HepG2 (cell line): ENCODE measurements around the gene BTG1. TPM values are rescaled to one million over a fixed set of nuclear protein-coding genes. Genes with fewer than 3 reads are reported as not detected.

Source experiments
- ATAC-seq: fragments of 200-7000 bp; cut with Tn5 transposase; 3 replicates; pipeline ENCODE4 v1.9.1; 2020; ENCODE audit warnings: mild to moderate bottlenecking, moderate library complexity
- BruUV-seq: library from RNA; stranded (reverse); fragments of 400-500 nt; replicated peaks from 2 replicates; lab custom pipeline; 2021; lab: Mats Ljungman, UMichigan
- CTCF ChIA-PET: fragments of 300-600 bp; formaldehyde crosslinking; extraction: SDS; loops from one replicate; lab custom pipeline; 2021; ENCODE audit warnings: low total read pairs, inconsistent platforms, low intra/inter-chr PET ratio; lab: Yijun Ruan, JAX
- POLR2A ChIA-PET: fragments of 350-600 bp; sonication (Branson Sonifier 250); formaldehyde crosslinking; loops from one replicate; lab custom pipeline; 2020; ENCODE audit warnings: antibody characterized with exemption, inconsistent platforms; lab: Yijun Ruan, JAX
- DNase-seq: peaks from one replicate; pipeline ENCODE4 v3.0.0-alpha.2; 2015; ENCODE audit warnings: low spot score
- FAIRE-seq: peaks from 3 replicates; lab custom pipeline; 2011; peaks lifted over from hg19 to GRCh38; lab: Jason Lieb, UNC
- H2AFZ ChIP-seq: one replicate; pipeline ENCODE4 v1.6.1; 2011; ENCODE audit warnings: low read length, inconsistent platforms
- H3K27ac ChIP-seq: fragments of 300-600 bp; 3 replicates; pipeline ENCODE4 v1.8.0; 2011; ENCODE audit warnings: mixed run types, mild to moderate bottlenecking, mixed read lengths, low read length, inconsistent platforms; ENCODE audit not compliant: insufficient read depth; ENCODE audit errors: extremely low read length
- H3K27me3 ChIP-seq, 2 experiments: fragments of 200-600 bp in 1 of 2; 2 replicates in 1 of 2; 3 replicates in 1 of 2; pipeline versions ENCODE4 v1.6.0 to v1.8.0; 2011; ENCODE audit warnings: low read length in 2 of 2, mild to moderate bottlenecking in 2 of 2, moderate library complexity in 2 of 2, inconsistent platforms in 1 of 2; ENCODE audit not compliant: insufficient read depth in 2 of 2, control insufficient read depth in 1 of 2
- H3K36me3 ChIP-seq, 2 experiments: fragments of 200-600 bp in 1 of 2; replicated peaks in 1 of 2; 2 replicates in 1 of 2; 3 replicates in 1 of 2; pipeline versions ENCODE4 v1.5.1 to v1.8.0; 2011; ENCODE audit warnings: low read length in 2 of 2, inconsistent platforms in 1 of 2; ENCODE audit not compliant: insufficient read depth in 2 of 2, control insufficient read depth in 1 of 2
- H3K4me1 ChIP-seq: 2 replicates; pipeline ENCODE4 v1.5.1; 2012; ENCODE audit warnings: low read length, inconsistent platforms; ENCODE audit not compliant: insufficient read depth
- H3K4me2 ChIP-seq: 2 replicates; pipeline ENCODE4 v1.6.0; 2011; ENCODE audit warnings: low read depth, low read length, inconsistent platforms
- H3K4me3 ChIP-seq, 3 experiments: fragments of 200-600 bp in 1 of 3; sonication (generic), shearing (Covaris generic) in 1 of 3; replicated peaks in 1 of 3; 2 replicates each; pipeline ENCODE4 v1.5.1; 2011 to 2016; ENCODE audit warnings: low read length in 3 of 3, inconsistent platforms in 2 of 3, low read depth in 2 of 3, mild to moderate bottlenecking in 2 of 3, control low read depth in 1 of 3, mixed read lengths in 1 of 3; ENCODE audit not compliant: insufficient read depth in 1 of 3
- H3K79me2 ChIP-seq: one replicate; pipeline ENCODE4 v1.6.1; 2011; ENCODE audit warnings: low read length, inconsistent platforms; ENCODE audit not compliant: insufficient read depth
- H3K9ac ChIP-seq: 2 replicates; pipeline ENCODE4 v1.6.0; 2011; ENCODE audit warnings: mild to moderate bottlenecking, low read depth, low read length, inconsistent platforms; ENCODE audit not compliant: insufficient read depth
- H3K9me3 ChIP-seq: 2 replicates; pipeline ENCODE4 v1.5.1; 2012; ENCODE audit warnings: mild to moderate bottlenecking, low read length
- H4K20me1 ChIP-seq: 2 replicates; pipeline ENCODE4 v1.6.0; 2011; ENCODE audit warnings: inconsistent platforms, mild to moderate bottlenecking, low read length, moderate library complexity; ENCODE audit not compliant: insufficient read depth
- ARID5B ChIP-seq: IDR thresholded peaks from 2 replicates; pipeline ENCODE4 v1.4.0; 2020; ENCODE audit warnings: mild to moderate bottlenecking, missing genetic modification reagents
- BCL6 ChIP-seq: IDR thresholded peaks from 2 replicates; pipeline ENCODE4 v1.6.1; 2016; ENCODE audit warnings: missing genetic modification reagents, missing compliant biosample characterization
- ELF3 ChIP-seq: IDR thresholded peaks from 2 replicates; pipeline ENCODE4 v1.6.1; 2016; ENCODE audit warnings: missing genetic modification reagents, missing compliant biosample characterization
- FOXJ3 ChIP-seq: sonication (generic); formaldehyde crosslinking; IDR thresholded peaks from 2 replicates; pipeline ENCODE4 v1.4.0; 2020; ENCODE audit warnings: missing genetic modification reagents, mild to moderate bottlenecking, borderline replicate concordance
- FOXK1 ChIP-seq: sonication (generic); formaldehyde crosslinking; IDR thresholded peaks from 2 replicates; pipeline ENCODE4 v1.4.0; 2020; ENCODE audit warnings: low read depth, missing genetic modification reagents, borderline replicate concordance
- GATAD2A ChIP-seq: IDR thresholded peaks from 2 replicates; pipeline ENCODE4 v1.6.1; 2016
- IRF2 ChIP-seq: IDR thresholded peaks from 2 replicates; pipeline ENCODE4 v1.6.1; 2018; ENCODE audit warnings: missing genetic modification reagents, missing compliant biosample characterization
- PHF21A ChIP-seq: sonication (generic); formaldehyde crosslinking; IDR thresholded peaks from 2 replicates; pipeline ENCODE4 v1.5.0; 2020; ENCODE audit warnings: mild to moderate bottlenecking, missing genetic modification reagents
- SOX6 ChIP-seq, 2 experiments: fragments of 450-650 bp in 1 of 2; sonication (generic) in 1 of 2; formaldehyde crosslinking in 1 of 2; IDR thresholded peaks; 2 replicates each; pipeline versions ENCODE4 v1.4.0 to v1.6.1; 2017 to 2020; ENCODE audit warnings: antibody characterized with exemption in 1 of 2, mild to moderate bottlenecking in 1 of 2, missing genetic modification reagents in 1 of 2
- SYNCRIP ChIP-seq: fragments of 200-400 bp; formaldehyde crosslinking; IDR thresholded peaks from 2 replicates; pipeline ENCODE4 v1.6.1; 2018; ENCODE audit warnings: mild to moderate bottlenecking, low read depth, low read length; ENCODE audit not compliant: insufficient read depth
- XRCC5 ChIP-seq: fragments of 200-400 bp; formaldehyde crosslinking; optimal IDR thresholded peaks from 2 replicates; pipeline ENCODE3; 2017; ENCODE audit warnings: mild to moderate bottlenecking, low read length
- ZNF350 ChIP-seq: sonication (generic); formaldehyde crosslinking; IDR thresholded peaks from 2 replicates; pipeline ENCODE4 v1.4.0; 2020; ENCODE audit warnings: mild to moderate bottlenecking, low read depth, missing genetic modification reagents, borderline replicate concordance
- ZNF670 ChIP-seq: sonication (generic); formaldehyde crosslinking; IDR thresholded peaks from 2 replicates; pipeline ENCODE4 v1.8.0; 2022; ENCODE audit warnings: mild to moderate bottlenecking, missing genetic modification reagents, borderline replicate concordance
- ZNF7 ChIP-seq: IDR thresholded peaks from 2 replicates; pipeline ENCODE4 v1.6.1; 2016; ENCODE audit warnings: missing biosample characterization, missing genetic modification reagents
- WGBS: methylation state at CpG from one replicate; pipeline ENCODE4 v1.1.6; 2017; ENCODE audit warnings: low lambda C conversion rate; 5-methylcytosine and 5-hydroxymethylcytosine counted together
- in situ Hi-C: cut with HindIII; loops from 2 replicates; pipeline ENCODE4 v1.10.0; 2017; ENCODE audit warnings: low pct_unique_long_range_greater_than_20kb; ENCODE audit not compliant: extremely low pct_ligation_motif_present
- intact Hi-C: fragments of 100-400 bp; cut with micrococcal nuclease; formaldehyde crosslinking; loops from one replicate; pipeline ENCODE4 v1.10.0; 2022; ENCODE audit not compliant: unreplicated experiment
- polyA plus RNA-seq, 8 experiments: library from polyadenylated mRNA; depleted of rRNA in 3 of 8; stranded (reverse) in 7 of 8; unstranded in 1 of 8; fragments of >200 nt; fragmentation: Illumina TruSeq in 4 of 8; extraction: Trizol in 4 of 8; gene quantifications; 2 replicates each; pipeline versions ENCODE4 v1.2.1 to v1.2.3, GENCODE V29; 2011 to 2016; ENCODE audit warnings: low read depth in 4 of 8, missing spikeins in 1 of 8, mixed read lengths in 1 of 8; ENCODE audit not compliant: insufficient read depth in 1 of 8
- total RNA-seq, 5 experiments: library from RNA; depleted of rRNA; stranded (reverse); fragments of >200 nt; fragmentation: Illumina TruSeq; extraction: Trizol; gene quantifications; 2 replicates each; pipeline ENCODE4 v1.2.3, GENCODE V29; 2016; ENCODE audit warnings: low read depth in 1 of 5
- TF ChIP-seq, protein P1 (sequence below), 2 experiments: sonication (generic) in 1 of 2; formaldehyde crosslinking in 1 of 2; IDR thresholded peaks; 2 replicates each; pipeline versions ENCODE4 v1.4.0 to v1.6.1; 2018 to 2020; ENCODE audit warnings: missing genetic modification reagents in 2 of 2, borderline replicate concordance in 1 of 2, low read depth in 1 of 2, mild to moderate bottlenecking in 1 of 2, missing biosample characterization in 1 of 2

Gene BTG1
- total and polyA plus RNA-seq, 2 of the 13 experiments (the other 11 are each of a cell fraction or from before 2014, with no cell fraction given), result 7.5 to 16.7 TPM

GRCh38 chr12:92143686-92144630 is 1.7 kb downstream of the BTG1 start:
- FAIRE-seq (peak; percentile 84), DNase-seq (peak; percentile 81), ATAC-seq (peak; percentile 80)
- Histone ChIP-seq H3K27ac (peak overlapping the region; percentile 64), H3K79me2 (peaks cover 52% of the 10 kb centered on the region), H2AFZ (no peak overlapping the region), H3K9ac (peak overlapping the region; percentile 90), H3K27me3 (peaks cover 0 to 3% of the 10 kb centered on the region in 2 experiments; a peak in 1 of 5 replicates), H3K4me2 (peak overlapping the region; percentile 79), H3K4me3 (peak overlapping the region; percentile 94 to 99 (median 98)), H4K20me1 (peaks cover 32% of the 10 kb centered on the region), H3K36me3 (no peaks in the 10 kb centered on the region), H3K9me3 (no peaks in the 10 kb centered on the region), H3K4me1 (peaks cover 59% of the 10 kb centered on the region)
- ChIA-PET CTCF (no interaction called here), POLR2A (interaction anchor here (0.7 to 4.1 kb wide), 10 partner anchors 10 to 400 kb away, joined by 3 to 73 read pairs (median 4); no protein-coding TSS in a partner anchor)
- WGBS, result 12% methylated on average over 15 of the region's 15 CpGs
- in situ Hi-C loops, result loop anchor here (10.0 kb wide), 1 partner anchor 329 kb away; no protein-coding TSS in a partner anchor
- intact Hi-C loops, result loop anchor here (1.0 to 10.0 kb wide), 5 partner anchors 73 to 333 kb away; no protein-coding TSS in a partner anchor
- TSS peak; percentile 48 for BruUV-seq
- TF ChIP-seq PHF21A (CRISPR knock-in tag) (peak; percentile 59; the same call in 1 of the 2 replicates), ELF3 (CRISPR knock-in tag) (peak; percentile 25; the same call in 1 of the 2 replicates), SOX6 (IDR thresholded peaks at IDR 0.05) (no peak), SOX6 (CRISPR knock-in tag; IDR thresholded peaks at IDR 0.05) (peak; percentile 7; the same call in 1 of the 2 replicates), ZNF7 (CRISPR knock-in tag) (no peak), FOXK1 (CRISPR knock-in tag) (no peak), FOXJ3 (CRISPR knock-in tag) (peak; percentile 32; the same call in 1 of the 2 replicates), XRCC5 (peak; percentile 71), IRF2 (peak; percentile 28; the same call in 1 of the 2 replicates), ZNF670 (CRISPR knock-in tag) (0 out of 2 replicates have a peak, but pooled peaks have one; percentile 53), ARID5B (CRISPR knock-in tag) (0 out of 2 replicates have a peak, but pooled peaks have one; percentile 24), SYNCRIP (no peak), ZNF350 (CRISPR knock-in tag) (no peak), GATAD2A (CRISPR knock-in tag) (0 out of 2 replicates have a peak, but pooled peaks have one; percentile 26), BCL6 (CRISPR knock-in tag) (0 out of 2 replicates have a peak, but pooled peaks have one; percentile 20)
- TF ChIP-seq, protein P1, sequence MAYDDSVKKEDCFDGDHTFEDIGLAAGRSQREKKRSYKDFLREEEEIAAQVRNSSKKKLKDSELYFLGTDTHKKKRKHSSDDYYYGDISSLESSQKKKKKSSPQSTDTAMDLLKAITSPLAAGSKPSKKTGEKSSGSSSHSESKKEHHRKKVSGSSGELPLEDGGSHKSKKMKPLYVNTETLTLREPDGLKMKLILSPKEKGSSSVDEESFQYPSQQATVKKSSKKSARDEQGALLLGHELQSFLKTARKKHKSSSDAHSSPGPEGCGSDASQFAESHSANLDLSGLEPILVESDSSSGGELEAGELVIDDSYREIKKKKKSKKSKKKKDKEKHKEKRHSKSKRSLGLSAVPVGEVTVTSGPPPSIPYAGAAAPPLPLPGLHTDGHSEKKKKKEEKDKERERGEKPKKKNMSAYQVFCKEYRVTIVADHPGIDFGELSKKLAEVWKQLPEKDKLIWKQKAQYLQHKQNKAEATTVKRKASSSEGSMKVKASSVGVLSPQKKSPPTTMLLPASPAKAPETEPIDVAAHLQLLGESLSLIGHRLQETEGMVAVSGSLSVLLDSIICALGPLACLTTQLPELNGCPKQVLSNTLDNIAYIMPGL (CRISPR knock-in tag; IDR thresholded peaks at IDR 0.05; ENCODE audit: borderline replicate concordance in 1 of 2, low read depth in 1 of 2), result no peak
